Trophoblast cell (in vitro differentiated cells and primary cell): Measurements from ENCODE around the gene CWC27.
A peak's percentile ranks its signal among the peaks of the same experiment; 100 is the strongest.

Source experiments
- DNase-seq, 2 donors: peaks; one replicate each; pipeline ENCODE4 v3.0.0-alpha.2; 2016
- H2AFZ ChIP-seq: 2 replicates; pipeline ENCODE4 v1.6.1; 2013; ENCODE audit warnings: low read length, moderate library complexity, mild to moderate bottlenecking; ENCODE audit not compliant: insufficient read depth, poor library complexity
- H2AK5ac ChIP-seq: 2 replicates; pipeline ENCODE4 v1.6.1; 2013; ENCODE audit warnings: mild to moderate bottlenecking, low read length
- H2BK120ac ChIP-seq: 2 replicates; pipeline ENCODE4 v1.6.1; 2013; ENCODE audit warnings: low read length, mild to moderate bottlenecking, moderate library complexity; ENCODE audit not compliant: insufficient read depth, poor library complexity
- H2BK12ac ChIP-seq: 2 replicates; pipeline ENCODE4 v1.6.1; 2013; ENCODE audit warnings: mild to moderate bottlenecking, low read length, moderate library complexity
- H2BK5ac ChIP-seq: 2 replicates; pipeline ENCODE4 v1.6.1; 2013; ENCODE audit warnings: low read length, low read depth, moderate library complexity, mild to moderate bottlenecking; ENCODE audit not compliant: poor library complexity
- H3K14ac ChIP-seq: 2 replicates; pipeline ENCODE4 v1.6.1; 2013; ENCODE audit warnings: mild to moderate bottlenecking, low read length
- H3K18ac ChIP-seq: 2 replicates; pipeline ENCODE4 v1.6.1; 2013; ENCODE audit warnings: mild to moderate bottlenecking, low read length
- H3K23ac ChIP-seq: 2 replicates; pipeline ENCODE4 v1.6.1; 2013; ENCODE audit warnings: low read length
- H3K27ac ChIP-seq: 2 replicates; pipeline ENCODE4 v1.5.1; 2013; ENCODE audit warnings: low read depth, mild to moderate bottlenecking, inconsistent platforms, low read length, moderate library complexity
- H3K27me3 ChIP-seq: 2 replicates; pipeline ENCODE4 v1.6.1; 2013; ENCODE audit warnings: inconsistent platforms, mild to moderate bottlenecking, low read length, moderate library complexity; ENCODE audit not compliant: insufficient read depth
- H3K36me3 ChIP-seq, 2 experiments: 1 replicate in 1 of 2; 2 replicates in 1 of 2; pipeline ENCODE4 v1.6.1; 2013; ENCODE audit warnings: low read length in 2 of 2, mild to moderate bottlenecking in 2 of 2, moderate library complexity in 1 of 2; ENCODE audit not compliant: insufficient read depth in 2 of 2, control insufficient read depth in 1 of 2
- H3K4ac ChIP-seq: 2 replicates; pipeline ENCODE4 v1.6.1; 2013; ENCODE audit warnings: low read depth, mild to moderate bottlenecking, low read length, moderate library complexity
- H3K4me1 ChIP-seq, 2 experiments: 1 replicate in 1 of 2; 2 replicates in 1 of 2; pipeline ENCODE4 v1.6.1; 2013; ENCODE audit warnings: low read length in 2 of 2, mild to moderate bottlenecking in 2 of 2, moderate library complexity in 1 of 2; ENCODE audit not compliant: insufficient read depth in 2 of 2, control insufficient read depth in 1 of 2
- H3K4me2 ChIP-seq: 2 replicates; pipeline ENCODE4 v1.6.1; 2013; ENCODE audit warnings: inconsistent platforms, mild to moderate bottlenecking, low read length, moderate library complexity
- H3K4me3 ChIP-seq: 2 replicates; pipeline ENCODE4 v1.5.1; 2013; ENCODE audit warnings: mild to moderate bottlenecking, low read depth, low read length, inconsistent platforms
- H3K79me1 ChIP-seq: one replicate; pipeline ENCODE4 v1.6.1; 2013; ENCODE audit warnings: low read length
- H3K79me2 ChIP-seq: 2 replicates; pipeline ENCODE4 v1.6.1; 2013; ENCODE audit warnings: low read length, mild to moderate bottlenecking; ENCODE audit not compliant: control insufficient read depth, insufficient read depth, poor library complexity
- H3K9ac ChIP-seq: 2 replicates; pipeline ENCODE4 v1.6.1; 2013; ENCODE audit warnings: mild to moderate bottlenecking, low read length
- H3K9me3 ChIP-seq: 2 replicates; pipeline ENCODE4 v1.6.1; 2013; ENCODE audit warnings: low read depth, mild to moderate bottlenecking, control low read depth, inconsistent platforms, low read length; ENCODE audit not compliant: insufficient read depth
- H4K12ac ChIP-seq: 2 replicates; pipeline ENCODE4 v1.6.1; 2013; ENCODE audit warnings: low read depth, mild to moderate bottlenecking, low read length, moderate library complexity
- H4K8ac ChIP-seq: 2 replicates; pipeline ENCODE4 v1.6.1; 2013; ENCODE audit warnings: low read depth, mild to moderate bottlenecking, low read length, moderate library complexity
- H4K91ac ChIP-seq: one replicate; pipeline ENCODE4 v1.6.1; 2013; ENCODE audit warnings: low read depth, mild to moderate bottlenecking, low read length, moderate library complexity
- WGBS: extraction: QIAGEN DNeasy Blood & Tissue Kit; methylation state at CpG from one replicate; pipeline ENCODE4 v1.1.7; 2013; ENCODE audit warnings: missing lambda C conversion rate; ENCODE audit not compliant: insufficient read length, insufficient coverage; ENCODE audit errors: extremely low coverage; 5-methylcytosine and 5-hydroxymethylcytosine counted together

The CWC27 gene

DNA sequence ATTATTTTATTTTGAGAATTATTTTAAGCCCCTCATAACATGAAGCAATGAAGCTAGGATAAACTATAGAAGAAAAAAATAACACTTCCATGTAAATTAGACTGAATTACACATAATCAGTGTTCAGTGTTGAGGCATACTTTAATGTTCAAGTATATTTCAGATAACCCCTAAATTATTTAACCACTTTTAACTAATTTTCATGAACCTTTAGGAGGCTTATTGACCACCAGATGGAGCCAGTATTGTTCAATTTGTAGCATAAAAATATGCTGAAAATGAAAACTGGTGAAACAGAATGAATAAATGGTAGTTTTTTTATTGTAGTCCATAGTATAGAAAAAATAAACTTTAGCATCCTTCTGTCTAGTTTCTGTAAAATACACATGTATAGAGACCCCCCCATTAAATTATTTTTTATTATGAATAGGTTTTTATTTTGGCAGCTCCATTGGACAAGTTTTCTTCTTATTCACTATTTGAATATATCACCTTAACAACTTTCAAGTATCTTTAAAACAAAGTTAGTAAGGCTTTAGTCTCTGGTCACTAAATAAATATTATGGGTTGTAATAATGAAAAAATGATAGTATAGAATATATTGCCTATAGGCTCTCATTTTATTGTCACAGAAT, 190.1 kb downstream of the CWC27 start:
- Histone ChIP-seq H2BK5ac (no peak overlapping the region), H4K91ac (no peak overlapping the region), H3K4ac (no peak overlapping the region), H3K9me3 (no peaks in the 10 kb centered on the region), H3K36me3 (peaks cover 0 to 2% of the 10 kb centered on the region in 2 experiments), H2BK120ac (no peak overlapping the region), H2AFZ (no peak overlapping the region), H3K14ac (no peak overlapping the region), H3K27me3 (no peaks in the 10 kb centered on the region), H3K4me1 (peaks cover 2% of the 10 kb centered on the region in 2 experiments), H2AK5ac (no peak overlapping the region), H3K4me2 (no peak overlapping the region), H3K79me2 (peaks cover 2% of the 10 kb centered on the region), H4K8ac (no peak overlapping the region), H3K18ac (no peak overlapping the region), H3K27ac (no peak overlapping the region), H4K12ac (no peak overlapping the region), H3K79me1 (peaks cover 14% of the 10 kb centered on the region), H2BK12ac (no peak overlapping the region), H3K4me3 (no peak overlapping the region), H3K9ac (no peak overlapping the region), H3K23ac (no peak overlapping the region)
- peak in 1 of 2 donors; percentile 51 for DNase-seq

DNA sequence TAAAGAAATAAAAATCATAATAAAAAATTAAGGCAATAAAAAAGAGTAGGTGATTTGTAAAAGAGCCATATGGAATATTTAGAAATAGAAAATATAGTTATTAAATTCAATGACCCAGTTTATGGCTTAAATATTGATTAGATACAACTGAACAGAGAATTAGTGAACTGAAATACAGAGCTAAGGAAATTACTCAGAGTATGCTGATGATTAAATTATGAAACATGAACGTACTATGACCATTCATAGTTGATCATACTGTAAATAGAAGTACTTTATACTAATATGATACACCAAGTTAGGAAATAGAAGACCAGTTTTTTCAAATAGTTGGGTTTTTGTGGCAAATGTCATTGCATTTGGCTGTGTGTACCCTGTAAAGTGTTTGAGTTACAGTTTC, 194.5 kb downstream of the CWC27 start:
- H2AFZ ChIP-seq, result no peak overlapping the region
- H3K9ac ChIP-seq, result no peak overlapping the region
- H2BK5ac ChIP-seq, result no peak overlapping the region
- H3K4me3 ChIP-seq, result no peak overlapping the region
- no peak overlapping the region for H3K23ac ChIP-seq
- DNase-seq, result no peak
- no CpG with 5 or more reads among the region's 1 CpG for WGBS
- no peak overlapping the region for H2AK5ac ChIP-seq
- H3K9me3 ChIP-seq, result no peaks in the 10 kb centered on the region
- H4K8ac ChIP-seq, result no peak overlapping the region
- H3K18ac ChIP-seq, result no peak overlapping the region
- H3K79me2 ChIP-seq, result no peaks in the 10 kb centered on the region
- no peak overlapping the region for H2BK120ac ChIP-seq
- no peak overlapping the region for H4K12ac ChIP-seq
- no peaks in the 10 kb centered on the region for H3K27me3 ChIP-seq
- H3K4ac ChIP-seq, result no peak overlapping the region
- H3K36me3 ChIP-seq, result peaks cover 0 to 2% of the 10 kb centered on the region in 2 experiments
- no peak overlapping the region for H4K91ac ChIP-seq
- H2BK12ac ChIP-seq, result no peak overlapping the region
- H3K14ac ChIP-seq, result no peak overlapping the region
- H3K79me1 ChIP-seq, result peaks cover 6% of the 10 kb centered on the region
- no peaks in the 10 kb centered on the region for H3K4me1 ChIP-seq
- no peak overlapping the region for H3K27ac ChIP-seq
- no peak overlapping the region for H3K4me2 ChIP-seq

DNA sequence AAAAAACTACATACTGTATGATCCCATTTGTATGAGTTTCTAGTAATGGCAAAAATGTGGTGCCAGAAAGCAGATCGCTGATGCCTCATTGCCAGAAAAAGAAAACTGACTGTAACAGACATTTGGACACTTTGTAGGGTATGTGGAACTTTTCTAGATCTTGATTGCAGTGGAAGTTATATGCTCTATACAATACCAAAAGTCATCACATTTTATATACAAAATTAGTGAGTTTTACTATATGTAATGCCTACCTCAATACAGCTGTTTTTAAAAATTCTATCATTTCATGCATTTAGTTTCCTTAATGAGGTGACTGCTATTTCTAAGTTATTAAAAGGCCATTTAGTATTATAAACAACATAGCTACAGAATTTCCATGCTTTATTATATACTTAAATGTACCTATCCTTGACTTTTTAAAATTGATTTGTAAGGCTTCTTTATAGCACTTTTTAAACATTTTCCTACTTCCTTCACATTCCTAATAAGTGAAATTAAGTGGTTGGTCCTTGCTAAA, 199.9 kb downstream of the CWC27 start:
- Histone ChIP-seq H4K8ac (no peak overlapping the region), H3K27me3 (no peaks in the 10 kb centered on the region), H3K27ac (no peak overlapping the region), H2AK5ac (no peak overlapping the region), H3K9ac (no peak overlapping the region), H3K4me1 (peaks cover 0 to 1% of the 10 kb centered on the region in 2 experiments), H3K18ac (no peak overlapping the region), H3K14ac (no peak overlapping the region), H3K4me3 (no peak overlapping the region), H2AFZ (no peak overlapping the region), H3K23ac (no peak overlapping the region), H3K9me3 (no peaks in the 10 kb centered on the region), H2BK5ac (no peak overlapping the region), H4K91ac (no peak overlapping the region), H3K4ac (no peak overlapping the region), H4K12ac (no peak overlapping the region), H2BK120ac (no peak overlapping the region), H3K36me3 (no peaks in the 10 kb centered on the region), H2BK12ac (no peak overlapping the region), H3K4me2 (no peak overlapping the region), H3K79me1 (peaks cover 4% of the 10 kb centered on the region), H3K79me2 (no peaks in the 10 kb centered on the region)
- DNase-seq, result no peak
- WGBS, result no CpG with 5 or more reads among the region's 1 CpG

DNA sequence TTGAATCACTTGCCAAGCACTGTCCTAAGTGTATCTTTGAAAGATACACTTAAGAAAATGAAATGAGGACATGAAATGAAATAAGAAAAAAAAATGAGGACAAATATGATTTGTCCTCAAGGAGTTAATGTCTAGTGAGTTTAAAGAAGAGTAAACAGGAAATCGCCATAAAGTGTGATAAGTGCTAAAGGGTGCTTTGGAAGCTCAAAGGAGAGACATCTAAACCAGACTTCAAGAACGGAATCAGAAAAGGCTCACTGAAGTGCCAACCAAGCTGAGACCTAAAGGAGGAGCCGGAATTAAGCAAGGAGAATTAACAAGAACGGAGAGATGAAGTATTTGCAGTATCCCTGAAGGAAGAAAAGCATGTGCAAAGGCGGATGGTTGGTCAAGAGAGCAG, 200.8 kb downstream of the CWC27 start:
- Histone ChIP-seq H4K12ac (no peak overlapping the region), H3K79me2 (no peaks in the 10 kb centered on the region), H3K14ac (peak overlapping the region; percentile 25), H3K9ac (no peak overlapping the region), H3K36me3 (no peaks in the 10 kb centered on the region), H3K4me2 (no peak overlapping the region), H4K8ac (peak overlapping the region; percentile 43), H2BK12ac (peak overlapping the region; percentile 65), H3K23ac (no peak overlapping the region), H3K79me1 (peaks cover 4% of the 10 kb centered on the region), H2BK5ac (peak overlapping the region; percentile 33), H3K27me3 (no peaks in the 10 kb centered on the region), H3K4me1 (peaks cover 0 to 1% of the 10 kb centered on the region in 2 experiments), H2BK120ac (peak overlapping the region; percentile 72), H2AFZ (no peak overlapping the region), H4K91ac (peak overlapping the region; percentile 51), H3K4ac (no peak overlapping the region), H2AK5ac (no peak overlapping the region), H3K27ac (no peak overlapping the region), H3K18ac (no peak overlapping the region), H3K4me3 (no peak overlapping the region), H3K9me3 (no peaks in the 10 kb centered on the region)
- DNase-seq, result no peak
- WGBS, result no CpG with 5 or more reads among the region's 5 CpGs
